Activated gamma-delta T cell treated with anti-CD3 and anti-CD28 coated beads, Interleukin-2, amount 50 U/mL, for 16 hours (primary cell): ENCODE measurements around the gene ALG1.
"Not testable (repeated sequence)": the region's sequence is repeated elsewhere in the genome, so short reads cannot be mapped to it uniquely, and the experiment has no call there.

ENCODE experiments used
- DNase-seq: peaks from one replicate; pipeline ENCODE4 v3.0.0-alpha.2; 2020; ENCODE audit warnings: low read depth

The ALG1 gene

GRCh38 chr16:5044581-5044980 lies 27.1 kb upstream of the ALG1 start:
- not testable (repeated sequence) for DNase-seq

- no peak for DNase-seq
Observed at GRCh38 chr16:5045499-5046115, 26.0 kb upstream of the ALG1 start.

- DNase-seq, result no peak
Observed at GRCh38 chr16:5046914-5047313, 24.7 kb upstream of the ALG1 start.

GRCh38 chr16:5054876-5055865 lies 16.5 kb upstream of the ALG1 start:
- no peak for DNase-seq

- DNase-seq, result no peak
Observed at GRCh38 chr16:5056352-5056751, 15.3 kb upstream of the ALG1 start.

- no peak for DNase-seq
Observed at GRCh38 chr16:5058476-5058875, 13.2 kb upstream of the ALG1 start.

GRCh38 chr16:5059386-5060072 lies 12.1 kb upstream of the ALG1 start:
- DNase-seq, result no peak

- no peak for DNase-seq
Observed at GRCh38 chr16:5060073-5060641, 11.5 kb upstream of the ALG1 start.

- DNase-seq, result no peak
Observed at GRCh38 chr16:5062051-5062450, 9.6 kb upstream of the ALG1 start.

GRCh38 chr16:5062790-5063765 lies 8.6 kb upstream of the ALG1 start:
- DNase-seq, result no peak

- no peak for DNase-seq
Observed at GRCh38 chr16:5064915-5065314, 6.7 kb upstream of the ALG1 start.

- no peak for DNase-seq
Observed at GRCh38 chr16:5065326-5065725, 6.3 kb upstream of the ALG1 start.

- DNase-seq, result no peak
Observed at GRCh38 chr16:5065813-5066212, 5.8 kb upstream of the ALG1 start, which contains the start of gene C16orf89. Gene C16orf89, minus strand, starts transcription at chr16:5065956. Its CDS starts 48 bp downstream, at chr16:5065908.

GRCh38 chr16:5066511-5066910 lies 5.1 kb upstream of the ALG1 start:
- DNase-seq, result no peak

- DNase-seq, result no peak
Observed at GRCh38 chr16:5069048-5069447, 2.6 kb upstream of the ALG1 start.

GRCh38 chr16:5069854-5070253 lies 1.8 kb upstream of the ALG1 start:
- DNase-seq, result no peak

GRCh38 chr16:5070431-5071186 lies 1.0 kb upstream of the ALG1 start:
- no peak for DNase-seq

GRCh38 chr16:5071341-5071680 lies 332 bp upstream of the ALG1 start:
- DNase-seq, result no peak

GRCh38 chr16:5072334-5073278 lies 963 bp downstream of the ALG1 start:
- no peak for DNase-seq
